Muscle of leg (tissue), 11 donors: ENCODE measurements around the gene TRO. TPM values are rescaled to one million over a fixed set of nuclear protein-coding genes. Genes with fewer than 3 reads are reported as not detected.

ENCODE experiments used
- DNase-seq: peaks from one replicate; pipeline ENCODE4 v3.0.0; 2013
- H3K27ac ChIP-seq: one replicate; pipeline ENCODE4 v1.5.1; 2013; ENCODE audit warnings: mild to moderate bottlenecking, low read length, control low read depth
- H3K27me3 ChIP-seq: one replicate; pipeline ENCODE4 v1.6.1; 2013; ENCODE audit warnings: low read length; ENCODE audit not compliant: control insufficient read depth, insufficient read depth
- H3K36me3 ChIP-seq: one replicate; pipeline ENCODE4 v1.6.1; 2013; ENCODE audit warnings: low read length; ENCODE audit not compliant: control insufficient read depth, insufficient read depth
- H3K4me1 ChIP-seq: one replicate; pipeline ENCODE4 v1.6.1; 2013; ENCODE audit warnings: low read length; ENCODE audit not compliant: control insufficient read depth, insufficient read depth
- H3K4me3 ChIP-seq: one replicate; pipeline ENCODE4 v1.5.1; 2013; ENCODE audit warnings: low read length, control low read depth
- H3K9me3 ChIP-seq: replicated peaks from 2 replicates; pipeline ENCODE4 v1.6.1; 2013; ENCODE audit warnings: low read depth, low read length; ENCODE audit not compliant: control insufficient read depth
- WGBS: methylation state at CpG from one replicate; pipeline ENCODE4 v1.1.5; 2013; ENCODE audit warnings: missing lambda C conversion rate; ENCODE audit not compliant: insufficient coverage; 5-methylcytosine and 5-hydroxymethylcytosine counted together
- polyA plus RNA-seq, 8 donors: library from polyadenylated mRNA; unstranded; fragments of 120-200 nt; gene quantifications; one replicate each; pipeline versions ENCODE4 v1.2.1 to v1.2.3, GENCODE V29; 2013; ENCODE audit warnings: inconsistent platforms in 1 of 8, low replicate concordance in 1 of 8; ENCODE audit not compliant: insufficient read length in 8 of 8, insufficient read depth in 1 of 8
- total RNA-seq: library from RNA; stranded (reverse); fragments of 120-200 nt; gene quantifications from one replicate; pipeline ENCODE4 v1.2.4, GENCODE V29; 2013

The TRO gene
- total and polyA plus RNA-seq, 9 donors = 106 to 140 (median 121) TPM

- 70% methylated on average over 5 of the region's 7 CpGs for WGBS
- Histone ChIP-seq H3K4me3 (no peak overlapping the region), H3K27me3 (peaks cover 3% of the 10 kb centered on the region), H3K36me3 (peaks cover 46% of the 10 kb centered on the region), H3K9me3 (no peaks in the 10 kb centered on the region), H3K4me1 (peaks cover 17% of the 10 kb centered on the region), H3K27ac (peak overlapping the region; percentile 15)
- no peak for DNase-seq
Observed at GRCh38 chrX:54923376-54923775, 2.8 kb downstream of the TRO start.

- peaks cover 15% of the 10 kb centered on the region for H3K4me1 ChIP-seq
- peaks cover 79% of the 10 kb centered on the region for H3K36me3 ChIP-seq
- WGBS = no CpG with 5 or more reads among the region's 2 CpGs
- H3K9me3 ChIP-seq = no peaks in the 10 kb centered on the region
- H3K27me3 ChIP-seq = no peaks in the 10 kb centered on the region
- no peak overlapping the region for H3K4me3 ChIP-seq
- no peak for DNase-seq
- no peak overlapping the region for H3K27ac ChIP-seq
Observed at GRCh38 chrX:54926978-54927377, 6.4 kb downstream of the TRO start.

- H3K4me3 ChIP-seq = no peak overlapping the region
- no peak for DNase-seq
- peaks cover 64% of the 10 kb centered on the region for H3K36me3 ChIP-seq
- WGBS = 93% methylated on average over 3 of the region's 3 CpGs
- H3K27ac ChIP-seq = no peak overlapping the region
- no peaks in the 10 kb centered on the region for H3K9me3 ChIP-seq
- H3K27me3 ChIP-seq = peaks cover 5% of the 10 kb centered on the region
- H3K4me1 ChIP-seq = no peaks in the 10 kb centered on the region
Observed at GRCh38 chrX:54928876-54929275, 8.3 kb downstream of the TRO start.

- 89% methylated on average over 17 of the region's 17 CpGs for WGBS
- no peak overlapping the region for H3K27ac ChIP-seq
- H3K4me3 ChIP-seq = no peak overlapping the region
- no peak for DNase-seq
- no peaks in the 10 kb centered on the region for H3K4me1 ChIP-seq
- H3K27me3 ChIP-seq = peaks cover 12% of the 10 kb centered on the region
- H3K9me3 ChIP-seq = no peaks in the 10 kb centered on the region
- H3K36me3 ChIP-seq = peaks cover 50% of the 10 kb centered on the region
Observed at GRCh38 chrX:54930291-54931049, 9.8 kb downstream of the TRO start.

- no CpG with 5 or more reads among the region's 2 CpGs for WGBS
- peaks cover 44% of the 10 kb centered on the region for H3K36me3 ChIP-seq
- no peaks in the 10 kb centered on the region for H3K9me3 ChIP-seq
- H3K4me3 ChIP-seq = no peak overlapping the region
- no peak for DNase-seq
- no peak overlapping the region for H3K27ac ChIP-seq
- peaks cover 12% of the 10 kb centered on the region for H3K27me3 ChIP-seq
- no peaks in the 10 kb centered on the region for H3K4me1 ChIP-seq
Observed at GRCh38 chrX:54931107-54931506, 10.5 kb downstream of the TRO start.

- Histone ChIP-seq H3K27me3 (peaks cover 14% of the 10 kb centered on the region), H3K9me3 (no peaks in the 10 kb centered on the region), H3K27ac (no peak overlapping the region), H3K4me1 (no peaks in the 10 kb centered on the region), H3K4me3 (no peak overlapping the region), H3K36me3 (peaks cover 33% of the 10 kb centered on the region)
- DNase-seq = no peak
- WGBS = 72% methylated on average over 7 of the region's 10 CpGs
Observed at GRCh38 chrX:54933150-54933826, 12.7 kb downstream of the TRO start.

- WGBS = 67% methylated on average over 4 of the region's 6 CpGs
- H3K4me3 ChIP-seq = no peak overlapping the region
- no peaks in the 10 kb centered on the region for H3K4me1 ChIP-seq
- H3K27ac ChIP-seq = no peak overlapping the region
- no peak for DNase-seq
- peaks cover 26% of the 10 kb centered on the region for H3K36me3 ChIP-seq
- peaks cover 14% of the 10 kb centered on the region for H3K27me3 ChIP-seq
- H3K9me3 ChIP-seq = no peaks in the 10 kb centered on the region
Observed at GRCh38 chrX:54934058-54934457, 13.4 kb downstream of the TRO start.

GRCh38 chrX:54934890-54935289 lies 14.3 kb downstream of the TRO start:
- Histone ChIP-seq H3K9me3 (no peaks in the 10 kb centered on the region), H3K27ac (no peak overlapping the region), H3K4me1 (no peaks in the 10 kb centered on the region), H3K27me3 (peaks cover 14% of the 10 kb centered on the region), H3K4me3 (no peak overlapping the region), H3K36me3 (peaks cover 18% of the 10 kb centered on the region)
- no peak for DNase-seq
- 64% methylated on average over 2 of the region's 3 CpGs for WGBS

GRCh38 chrX:54935306-54935705 lies 14.7 kb downstream of the TRO start:
- no peaks in the 10 kb centered on the region for H3K4me1 ChIP-seq
- H3K27me3 ChIP-seq = peaks cover 14% of the 10 kb centered on the region
- H3K9me3 ChIP-seq = no peaks in the 10 kb centered on the region
- H3K36me3 ChIP-seq = peaks cover 14% of the 10 kb centered on the region
- no peak for DNase-seq
- H3K27ac ChIP-seq = no peak overlapping the region
- H3K4me3 ChIP-seq = no peak overlapping the region
- 65% methylated on average over 4 of the region's 4 CpGs for WGBS

GRCh38 chrX:54937416-54937815 lies 16.8 kb downstream of the TRO start:
- Histone ChIP-seq H3K27me3 (peaks cover 14% of the 10 kb centered on the region), H3K27ac (no peak overlapping the region), H3K4me1 (no peaks in the 10 kb centered on the region), H3K36me3 (no peaks in the 10 kb centered on the region), H3K9me3 (no peaks in the 10 kb centered on the region), H3K4me3 (no peak overlapping the region)
- WGBS = 58% methylated on average over 2 of the region's 4 CpGs
- no peak for DNase-seq
